ENCODE data around the gene TMEM95.

The TMEM95 gene

GRCh38 chr17:7392696-7393612 is 38.0 kb downstream of the TMEM95 start:
- no peak for DNase-seq (ENCODE audit: low read depth, low spot score)
- Histone ChIP-seq H3K4me1 (ENCODE audit: control insufficient read depth, insufficient read depth, low read length) (peaks cover 2% of the 10 kb centered on the region; the same call in 1 of the 2 replicates), H3K9me3 (ENCODE audit: control insufficient read depth, insufficient read depth, low read length) (no peaks in the 10 kb centered on the region), H3K27ac (ENCODE audit: low read length) (no peak overlapping the region), H3K4me3 (ENCODE audit: low read length) (peak overlapping the region; percentile 79; the same call in 1 of the 2 replicates), H3K36me3 (ENCODE audit: control insufficient read depth, insufficient read depth, low read length) (peaks cover 6% of the 10 kb centered on the region; the same call in 1 of the 2 replicates), H3K27me3 (ENCODE audit: control insufficient read depth, insufficient read depth, low read length) (no peaks in the 10 kb centered on the region)
- no CpG with 5 or more reads among the region's 42 CpGs for WGBS (ENCODE audit: insufficient coverage, insufficient read length)

- no peak for DNase-seq (ENCODE audit: low read depth, low spot score)
- Histone ChIP-seq H3K36me3 (ENCODE audit: control insufficient read depth, insufficient read depth, low read length) (peaks cover 6% of the 10 kb centered on the region; the same call in 1 of the 2 replicates), H3K4me3 (ENCODE audit: low read length) (peak overlapping the region; percentile 79; the same call in 1 of the 2 replicates), H3K27me3 (ENCODE audit: control insufficient read depth, insufficient read depth, low read length) (no peaks in the 10 kb centered on the region), H3K4me1 (ENCODE audit: control insufficient read depth, insufficient read depth, low read length) (peaks cover 2% of the 10 kb centered on the region; the same call in 1 of the 2 replicates), H3K27ac (ENCODE audit: low read length) (no peak overlapping the region), H3K9me3 (ENCODE audit: control insufficient read depth, insufficient read depth, low read length) (no peaks in the 10 kb centered on the region)
- WGBS (ENCODE audit: insufficient coverage, insufficient read length): no CpG with 5 or more reads among the region's 48 CpGs
These were observed 38.9 kb downstream of the TMEM95 start for GRCh38 chr17:7393613-7394451.

- no peak for DNase-seq (ENCODE audit: low read depth, low spot score)
- peaks cover 4% of the 10 kb centered on the region; the same call in 1 of the 2 replicates for H3K36me3 ChIP-seq (ENCODE audit: control insufficient read depth, insufficient read depth, low read length)
- no CpG with 5 or more reads among the region's 71 CpGs for WGBS (ENCODE audit: insufficient coverage, insufficient read length)
These were observed 39.7 kb downstream of the TMEM95 start, which contains the start of gene PLSCR3 for GRCh38 chr17:7394452-7395191. PLSCR3 (minus strand) TSS chr17:7394525; CDS start chr17:7394110, 415 bp downstream.

GRCh38 chr17:7396147-7396546 is 41.2 kb downstream of the TMEM95 start:
- Histone ChIP-seq H3K36me3 (ENCODE audit: control insufficient read depth, insufficient read depth, low read length) (peaks cover 2% of the 10 kb centered on the region; the same call in 1 of the 2 replicates), H3K9me3 (ENCODE audit: control insufficient read depth, insufficient read depth, low read length) (no peaks in the 10 kb centered on the region), H3K27ac (ENCODE audit: low read length) (no peak overlapping the region), H3K4me3 (ENCODE audit: low read length) (no peak overlapping the region), H3K27me3 (ENCODE audit: control insufficient read depth, insufficient read depth, low read length) (no peaks in the 10 kb centered on the region), H3K4me1 (ENCODE audit: control insufficient read depth, insufficient read depth, low read length) (peaks cover 2% of the 10 kb centered on the region; the same call in 1 of the 2 replicates)
- WGBS (ENCODE audit: insufficient coverage, insufficient read length): no CpG with 5 or more reads among the region's 4 CpGs
- no peak for DNase-seq (ENCODE audit: low read depth, low spot score)

More at GRCh38 chr17:7394452-7395191, 39.7 kb downstream of the TMEM95 start, which contains the start of gene PLSCR3:
- H3K4me3 ChIP-seq (ENCODE audit: low read length): peak within 1 kb of the TSS; percentile 79; the same call in 1 of the 2 replicates
- H3K27ac ChIP-seq (ENCODE audit: low read length): no peak within 1 kb of the TSS
- no peaks in the 10 kb centered on the region for H3K9me3 ChIP-seq (ENCODE audit: control insufficient read depth, insufficient read depth, low read length)
- peaks cover 2% of the 10 kb centered on the region; the same call in 1 of the 2 replicates for H3K4me1 ChIP-seq (ENCODE audit: control insufficient read depth, insufficient read depth, low read length)
- H3K27me3 ChIP-seq (ENCODE audit: control insufficient read depth, insufficient read depth, low read length): no peaks in the 10 kb centered on the region

GRCh38 chr17:7398612-7399011 is 43.7 kb downstream of the TMEM95 start:
- Histone ChIP-seq H3K36me3 (ENCODE audit: control insufficient read depth, insufficient read depth, low read length) (no peaks in the 10 kb centered on the region), H3K9me3 (ENCODE audit: control insufficient read depth, insufficient read depth, low read length) (no peaks in the 10 kb centered on the region), H3K27ac (ENCODE audit: low read length) (no peak overlapping the region), H3K27me3 (ENCODE audit: control insufficient read depth, insufficient read depth, low read length) (no peaks in the 10 kb centered on the region), H3K4me3 (ENCODE audit: low read length) (no peak overlapping the region), H3K4me1 (ENCODE audit: control insufficient read depth, insufficient read depth, low read length) (peaks cover 2% of the 10 kb centered on the region; the same call in 1 of the 2 replicates)
- no peak for DNase-seq (ENCODE audit: low read depth, low spot score)
- WGBS (ENCODE audit: insufficient coverage, insufficient read length): no CpG with 5 or more reads among the region's 2 CpGs

GRCh38 chr17:7403043-7403726 is 48.2 kb downstream of the TMEM95 start:
- no peaks in the 10 kb centered on the region for H3K27me3 ChIP-seq (ENCODE audit: control insufficient read depth, insufficient read depth, low read length)
- no peak for DNase-seq (ENCODE audit: low read depth, low spot score)
- no peaks in the 10 kb centered on the region for H3K9me3 ChIP-seq (ENCODE audit: control insufficient read depth, insufficient read depth, low read length)
- no peak overlapping the region for H3K27ac ChIP-seq (ENCODE audit: low read length)
- H3K4me1 ChIP-seq (ENCODE audit: control insufficient read depth, insufficient read depth, low read length): peaks cover 2% of the 10 kb centered on the region; the same call in 1 of the 2 replicates
- H3K4me3 ChIP-seq (ENCODE audit: low read length): peak overlapping the region; percentile 99; the same call in 1 of the 2 replicates
- no CpG with 5 or more reads among the region's 16 CpGs for WGBS (ENCODE audit: insufficient coverage, insufficient read length)
- H3K36me3 ChIP-seq (ENCODE audit: control insufficient read depth, insufficient read depth, low read length): no peaks in the 10 kb centered on the region; the same call in 1 of the 2 replicates

GRCh38 chr17:7403727-7403976 is 48.7 kb downstream of the TMEM95 start:
- no peaks in the 10 kb centered on the region for H3K9me3 ChIP-seq (ENCODE audit: control insufficient read depth, insufficient read depth, low read length)
- no peak for DNase-seq (ENCODE audit: low read depth, low spot score)
- H3K27me3 ChIP-seq (ENCODE audit: control insufficient read depth, insufficient read depth, low read length): no peaks in the 10 kb centered on the region
- no CpG with 5 or more reads among the region's 13 CpGs for WGBS (ENCODE audit: insufficient coverage, insufficient read length)
- peak overlapping the region; percentile 99 for H3K4me3 ChIP-seq (ENCODE audit: low read length)
- no peak overlapping the region for H3K27ac ChIP-seq (ENCODE audit: low read length)
- peaks cover 2% of the 10 kb centered on the region for H3K36me3 ChIP-seq (ENCODE audit: control insufficient read depth, insufficient read depth, low read length)
- H3K4me1 ChIP-seq (ENCODE audit: control insufficient read depth, insufficient read depth, low read length): peaks cover 2% of the 10 kb centered on the region

GRCh38 chr17:7403977-7404736 is 49.2 kb downstream of the TMEM95 start, which contains the start of gene TMEM256:
TMEM256 (minus strand) TSS chr17:7404097; CDS start chr17:7404084, 13 bp downstream.
- Histone ChIP-seq H3K36me3 (ENCODE audit: control insufficient read depth, insufficient read depth, low read length) (peaks cover 7% of the 10 kb centered on the region), H3K4me3 (ENCODE audit: low read length) (peak within 1 kb of the TSS; percentile 99), H3K27ac (ENCODE audit: low read length) (no peak within 1 kb of the TSS), H3K9me3 (ENCODE audit: control insufficient read depth, insufficient read depth, low read length) (no peaks in the 10 kb centered on the region), H3K27me3 (ENCODE audit: control insufficient read depth, insufficient read depth, low read length) (no peaks in the 10 kb centered on the region), H3K4me1 (ENCODE audit: control insufficient read depth, insufficient read depth, low read length) (peaks cover 2% of the 10 kb centered on the region)
- DNase-seq (ENCODE audit: low read depth, low spot score): peak; percentile 98
- no CpG with 5 or more reads among the region's 49 CpGs for WGBS (ENCODE audit: insufficient coverage, insufficient read length)

Measured in iPS DF 6.9 (cell line).